ENCODE data around the gene RNU1-2.
"Not testable (repeated sequence)": the region's sequence is repeated elsewhere in the genome, so short reads cannot be mapped to it uniquely, and the experiment has no call there.

The RNU1-2 gene

DNA sequence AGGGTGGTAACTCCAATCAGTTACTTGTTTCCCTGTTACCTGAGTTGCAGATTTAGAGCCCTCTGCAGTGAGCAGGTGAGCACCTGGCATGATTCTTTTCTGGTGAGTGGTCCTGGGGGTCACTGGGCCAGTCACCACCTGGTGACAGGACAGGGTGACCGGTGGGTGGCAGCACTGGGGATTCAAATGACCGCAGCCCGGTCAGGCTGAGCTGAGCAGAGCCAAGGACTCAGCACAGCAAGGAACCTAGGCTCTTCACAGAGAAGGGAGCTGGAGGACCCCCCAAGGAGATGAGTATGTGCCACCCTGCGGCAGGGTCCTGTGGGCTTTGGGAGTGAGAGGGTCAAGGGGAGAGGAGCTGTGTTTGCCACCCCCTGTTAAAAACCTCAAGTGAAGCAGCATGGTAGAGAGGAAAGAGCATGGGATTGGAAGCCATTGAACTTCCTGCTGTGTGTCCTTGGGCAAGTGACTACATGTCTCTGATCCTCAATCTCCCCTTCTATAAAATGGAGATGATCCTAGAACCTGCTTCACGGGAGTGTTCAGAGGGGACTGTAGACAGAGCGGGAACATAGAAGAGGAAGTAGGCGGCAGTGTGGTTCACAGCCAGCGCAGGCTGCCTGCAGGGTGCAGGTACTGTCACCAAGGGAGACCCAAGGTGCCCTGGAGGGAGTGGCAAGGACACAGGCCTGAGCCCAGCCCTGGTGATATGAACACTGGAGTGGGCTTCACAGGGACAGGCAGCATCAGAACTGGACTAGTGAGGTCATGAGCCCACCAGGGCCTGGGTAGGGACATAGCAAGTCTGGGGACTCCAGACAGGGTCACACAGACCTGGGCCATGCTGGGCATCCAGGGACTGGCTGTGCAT is 16.3 kb downstream of the RNU1-2 start:
- not testable (repeated sequence) for DNase-seq

DNA sequence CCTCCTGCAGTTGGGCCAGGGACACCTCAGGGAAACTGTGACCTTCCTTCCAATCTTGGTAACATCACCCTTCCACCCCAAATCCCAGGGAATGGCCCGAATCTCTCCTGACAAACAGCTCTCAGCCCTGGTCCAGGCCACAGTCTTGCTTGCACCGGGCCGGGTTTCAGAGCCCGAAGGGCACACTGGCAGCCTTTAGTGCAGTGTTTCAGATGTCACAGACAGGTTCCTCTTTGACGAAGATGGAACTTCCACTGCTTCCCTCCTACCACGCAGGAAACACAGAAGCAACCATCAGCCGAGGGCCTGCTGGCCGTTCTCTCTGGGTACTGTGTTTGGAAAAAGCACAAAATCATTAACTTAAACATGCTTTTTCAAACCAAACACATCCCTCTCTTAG is 17.0 kb downstream of the RNU1-2 start:
- DNase-seq = not testable (repeated sequence)

DNA sequence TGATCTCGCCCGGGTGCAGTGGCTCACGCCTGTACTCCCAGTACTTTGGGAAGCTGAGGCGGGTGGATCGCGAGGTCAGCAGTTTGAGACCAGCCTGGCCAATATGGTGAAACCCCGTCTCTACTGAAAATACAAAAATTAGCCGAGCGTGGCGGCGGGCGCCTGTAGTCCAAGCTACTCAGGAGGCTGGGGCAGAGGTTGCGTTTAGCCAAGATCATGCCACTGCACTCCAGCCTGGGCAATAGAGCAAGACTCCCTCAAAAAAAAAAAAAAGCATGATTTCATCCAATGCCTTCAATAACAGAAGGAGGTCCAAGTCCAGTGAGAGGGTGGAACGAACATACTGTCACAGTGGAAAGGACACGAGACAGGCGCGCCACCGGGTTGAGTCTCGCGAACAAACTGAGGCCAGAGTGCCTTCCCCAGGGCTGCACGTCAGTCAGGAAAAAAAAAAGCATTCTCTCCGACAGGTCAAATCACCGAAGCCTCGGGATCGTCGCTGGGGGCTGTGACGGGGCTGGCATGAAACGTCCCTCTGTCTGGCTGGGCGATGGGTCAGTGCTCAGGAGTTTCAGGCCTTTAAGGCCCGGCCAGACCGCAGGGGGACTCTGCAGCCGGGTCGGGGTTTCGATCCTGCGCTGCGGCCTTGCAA is 17.5 kb downstream of the RNU1-2 start:
- no peak for DNase-seq

DNA sequence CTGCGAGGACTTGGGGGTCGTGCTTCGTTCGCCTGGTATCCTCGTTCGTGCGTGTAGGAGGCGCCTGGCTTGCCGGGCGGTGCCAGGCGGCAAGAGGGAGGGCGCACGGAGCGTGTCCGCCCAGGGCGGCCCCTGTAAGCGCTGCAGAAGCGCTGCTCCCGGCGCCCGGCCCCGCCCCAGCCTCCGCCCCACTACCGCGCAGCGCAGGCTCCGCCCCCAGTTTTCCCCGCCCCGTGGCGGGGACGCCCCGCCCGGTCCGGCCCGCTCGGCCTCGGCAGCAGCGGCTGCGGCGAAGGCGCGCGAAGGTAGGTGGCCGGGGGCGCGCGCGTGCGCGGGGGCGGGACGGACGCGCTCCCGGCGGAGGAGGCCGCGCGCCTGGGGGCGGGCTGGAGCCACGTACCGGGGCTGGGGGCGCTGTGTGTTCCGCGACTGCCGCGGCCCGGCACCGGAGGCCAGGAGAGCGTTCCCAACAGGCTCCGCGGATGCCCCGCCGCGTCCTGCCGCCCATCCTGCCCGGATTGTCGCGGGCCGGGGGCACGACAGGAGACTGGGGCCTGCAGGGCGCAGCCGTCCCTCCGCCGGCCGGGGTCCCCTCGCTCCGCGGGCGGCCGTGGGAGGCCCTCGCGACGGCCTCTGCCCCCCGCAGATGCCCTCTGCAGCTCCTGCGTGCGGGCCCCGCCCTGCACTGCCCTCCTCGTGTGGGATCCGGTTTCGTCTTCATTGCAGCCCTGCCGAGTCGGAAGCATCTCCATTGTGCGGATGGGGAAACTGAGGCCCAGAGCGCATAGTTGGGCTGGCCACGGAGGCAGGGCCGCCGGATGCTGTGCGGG is 18.3 kb downstream of the RNU1-2 start:
- DNase-seq = peak; percentile 94

DNA sequence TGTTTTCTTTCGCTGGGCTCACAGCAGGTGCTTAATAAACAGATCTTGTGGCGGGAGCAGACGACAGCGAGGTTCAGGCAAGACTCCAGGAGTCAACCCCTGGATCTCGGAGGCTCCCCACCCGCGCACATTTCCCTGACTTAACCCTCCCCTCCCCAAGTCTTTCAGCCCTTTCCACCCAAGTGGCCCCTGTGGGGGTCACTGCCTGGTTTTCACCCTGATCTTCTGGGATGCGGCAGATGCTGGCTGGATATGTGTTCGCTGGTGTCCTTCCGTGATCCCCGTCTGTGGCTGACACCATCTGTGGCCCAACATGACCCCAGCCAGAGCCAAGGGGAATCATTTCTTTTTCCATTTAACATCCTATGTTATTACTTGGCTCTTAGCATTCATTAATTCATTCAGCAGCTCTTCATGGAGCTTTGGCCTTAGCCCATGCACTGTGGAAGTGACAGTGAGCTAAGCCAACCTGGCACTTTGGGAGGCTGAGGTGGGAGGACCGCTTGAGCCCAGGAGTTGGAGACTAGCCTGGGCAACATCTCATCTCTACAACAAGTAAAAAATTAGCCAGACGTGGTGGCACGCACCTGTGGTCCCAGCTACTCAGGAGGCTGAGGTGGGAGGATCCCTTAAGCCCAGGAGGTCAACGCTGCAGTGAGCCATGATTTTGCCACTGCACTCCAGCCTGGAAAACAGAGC is 19.3 kb downstream of the RNU1-2 start:
- peak; percentile 29 for DNase-seq

DNA sequence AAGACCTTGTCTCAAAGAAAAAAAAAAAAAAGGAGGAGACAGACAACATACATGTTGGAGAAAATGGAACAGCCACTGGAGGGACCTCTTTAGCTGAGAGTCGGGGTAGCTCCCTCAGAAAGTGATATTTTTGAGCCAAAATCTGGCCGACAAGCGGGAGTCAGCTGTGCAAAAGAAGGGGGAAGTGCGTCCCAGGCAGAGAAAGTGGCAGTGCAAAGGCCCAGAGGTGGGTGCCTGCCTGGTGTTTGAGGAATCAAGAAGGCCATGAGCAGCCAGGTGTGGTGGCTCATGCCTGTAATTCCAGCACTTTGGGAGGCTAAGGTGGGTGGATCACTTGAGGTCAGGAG is 19.8 kb downstream of the RNU1-2 start:
- DNase-seq = peak; percentile 28

DNA sequence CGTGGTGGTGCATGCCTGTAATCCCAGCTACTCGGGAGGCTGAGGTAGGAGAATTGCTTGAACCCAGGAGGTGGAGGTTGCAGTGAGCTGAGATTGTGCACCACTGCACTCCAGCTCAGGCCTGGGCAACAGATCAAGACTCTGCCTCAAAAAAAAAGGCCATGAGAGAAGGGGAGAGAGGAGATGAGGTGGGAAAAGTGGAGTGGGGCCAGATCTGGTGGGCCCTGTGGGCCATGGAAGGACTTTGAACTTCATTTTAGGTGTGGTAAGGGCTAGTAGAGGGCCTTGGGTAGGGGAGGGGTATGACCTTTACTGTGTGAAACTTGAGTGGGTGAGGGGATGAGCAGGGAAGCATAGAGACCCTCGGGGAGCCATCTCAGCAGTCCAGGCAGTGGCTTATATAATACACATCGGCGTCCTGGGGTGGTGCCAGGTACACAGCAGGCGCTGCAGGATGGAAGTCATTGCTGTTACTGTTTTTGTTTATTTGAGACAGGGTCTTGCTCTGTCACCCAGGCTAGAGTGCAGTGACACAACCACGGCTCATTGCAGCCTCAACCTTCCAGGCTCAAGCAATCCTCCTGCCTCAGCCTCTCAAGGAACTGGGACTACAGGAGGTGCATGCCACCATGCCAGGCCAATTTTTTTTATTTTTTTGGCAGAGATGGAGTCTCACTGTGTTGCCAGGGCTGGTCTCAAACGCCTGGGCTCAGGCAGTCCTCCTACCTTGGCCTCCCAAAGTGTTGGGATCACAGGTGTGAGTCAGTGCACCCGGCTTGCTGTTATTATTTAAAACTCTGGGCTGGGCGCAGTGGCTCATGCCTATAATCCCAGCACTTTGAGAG is 20.5 kb downstream of the RNU1-2 start:
- not testable (repeated sequence) for DNase-seq

DNA sequence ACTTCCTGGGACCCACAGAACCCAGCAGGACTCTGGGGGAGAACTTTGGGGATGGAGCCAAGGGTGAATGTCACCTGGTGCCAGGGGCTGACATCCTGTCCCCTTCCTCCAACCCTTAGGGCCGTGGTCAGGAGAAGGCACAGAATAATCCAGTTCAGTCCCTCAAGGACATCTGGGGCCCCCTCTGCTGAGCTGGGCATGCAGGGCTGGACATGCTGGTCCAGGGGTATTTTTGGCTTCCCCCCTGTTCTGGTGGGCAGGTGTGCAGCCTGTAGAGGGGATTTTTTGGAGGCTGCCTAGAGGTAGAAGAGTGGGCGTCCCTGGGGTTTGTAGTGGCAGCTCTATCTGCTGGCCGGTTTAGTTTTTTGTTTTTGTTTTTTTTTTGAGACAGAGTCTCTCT is 22.6 kb downstream of the RNU1-2 start:
- DNase-seq = no peak

DNA sequence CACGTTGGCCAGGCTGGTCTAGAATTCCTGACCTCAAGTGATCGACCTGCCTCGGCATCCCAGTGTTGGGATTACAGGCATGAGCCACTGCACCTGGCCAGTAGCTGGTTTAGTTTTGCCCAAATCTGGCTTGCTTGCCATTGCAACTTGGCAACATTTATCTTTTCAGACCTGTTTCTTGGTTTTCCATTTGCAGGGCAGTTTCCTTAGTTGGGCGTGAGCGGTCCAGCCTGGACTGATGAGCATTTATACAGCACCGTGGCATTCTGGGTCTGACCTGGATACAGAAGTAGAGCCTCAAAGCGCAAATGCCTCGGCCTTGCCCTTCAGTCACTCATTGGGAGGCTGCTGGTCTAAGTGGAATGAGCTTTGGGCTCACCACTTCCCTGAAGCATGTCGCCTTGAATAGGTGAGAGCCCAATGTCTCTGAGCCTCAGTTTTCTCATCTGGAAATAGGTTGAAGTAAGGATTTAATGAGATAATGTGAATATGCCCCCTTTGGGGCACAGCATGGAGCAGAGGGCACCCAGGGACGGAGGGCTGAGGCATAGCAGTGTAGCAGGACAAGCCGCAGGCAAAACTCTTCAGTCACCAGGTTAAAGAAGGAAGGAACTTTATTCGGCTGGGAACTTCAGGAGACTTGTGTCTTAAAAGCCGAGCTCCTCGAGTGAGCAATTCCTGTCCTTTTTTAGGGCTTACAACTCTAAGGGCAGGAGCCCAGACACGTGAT is 23.3 kb downstream of the RNU1-2 start:
- DNase-seq = not testable (repeated sequence)

DNA sequence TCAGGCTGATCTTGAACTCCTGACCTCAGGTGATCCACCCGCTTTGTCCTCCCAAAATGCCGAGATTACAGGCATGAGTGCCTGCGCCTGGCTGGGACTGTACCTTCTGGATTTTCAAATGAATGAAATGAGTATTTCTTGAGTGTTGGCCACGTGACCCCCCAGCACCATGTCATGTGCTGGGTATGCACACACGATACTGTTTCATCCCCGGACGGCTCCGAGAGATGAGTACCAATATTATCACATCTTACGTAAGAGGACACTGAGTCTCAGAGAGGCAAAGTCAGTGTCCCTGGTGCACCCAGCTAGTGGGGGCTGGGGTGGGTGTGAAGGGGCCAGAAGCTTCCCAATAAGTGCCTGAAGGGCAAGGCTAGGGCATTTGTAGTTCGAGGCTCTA is 25.2 kb downstream of the RNU1-2 start:
- DNase-seq = no peak

DNA sequence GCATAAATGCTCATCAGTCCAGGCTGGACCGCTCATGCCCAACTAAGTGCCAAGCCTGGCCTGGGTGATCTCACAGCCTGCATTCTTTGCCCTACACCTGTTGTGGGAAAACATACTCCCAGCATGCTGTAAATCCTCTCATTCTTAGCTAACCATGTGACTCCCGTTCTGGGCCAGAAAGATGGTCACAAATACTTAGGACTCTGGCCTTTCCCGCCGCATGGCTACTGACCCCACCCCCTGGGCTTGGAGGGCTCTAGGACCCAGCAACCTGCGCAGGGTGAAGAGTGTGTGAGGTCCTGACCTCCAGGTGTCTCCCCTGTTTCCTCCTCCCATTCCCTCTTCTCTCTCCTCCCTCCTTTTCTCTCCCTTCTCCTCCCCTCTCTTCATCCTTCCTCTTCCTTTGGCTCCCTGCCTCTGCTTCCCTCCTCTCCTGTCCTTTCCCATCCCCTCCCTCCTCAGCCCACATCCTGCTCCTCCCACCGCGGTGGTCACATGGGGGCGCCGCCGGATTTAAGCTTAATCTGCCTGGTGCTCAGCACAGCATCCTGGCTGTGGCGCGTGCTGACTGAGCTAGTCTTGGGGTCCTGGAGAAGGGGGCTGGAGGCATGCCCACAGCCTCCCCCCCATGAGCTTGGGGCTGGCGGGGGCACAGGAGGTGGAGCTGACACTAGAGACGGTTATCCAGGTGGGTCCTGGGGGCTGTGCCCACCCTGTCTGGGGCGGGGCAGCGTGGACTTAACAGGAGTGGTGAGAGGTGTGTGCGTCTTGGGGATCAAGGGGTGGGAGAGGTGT is 25.8 kb downstream of the RNU1-2 start, which contains the start of gene CROCC:
TSS of gene CROCC (plus strand) at position 541 of the 795 bp plus-strand sequence. CDS start at position 629, 88 bp downstream.
- no peak for DNase-seq

DNA sequence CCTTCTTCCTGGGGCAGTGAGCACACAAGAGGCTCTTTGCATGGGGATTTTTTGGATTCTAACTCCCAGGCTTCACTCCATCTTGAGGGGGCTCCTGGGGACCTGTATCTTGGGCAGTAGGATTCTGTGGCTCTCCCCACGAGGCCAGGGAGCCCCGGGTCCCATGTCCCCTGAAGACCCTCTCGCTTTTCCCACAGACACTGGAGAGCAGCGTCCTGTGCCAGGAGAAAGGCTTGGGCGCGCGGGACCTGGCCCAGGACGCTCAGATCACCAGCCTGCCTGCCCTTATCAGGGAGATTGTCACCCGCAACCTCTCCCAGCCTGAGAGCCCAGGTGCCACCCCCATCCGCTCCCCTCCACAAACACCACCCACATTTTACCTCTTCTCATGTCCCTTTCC is 26.7 kb downstream of the RNU1-2 start:
- no peak for DNase-seq

DNA sequence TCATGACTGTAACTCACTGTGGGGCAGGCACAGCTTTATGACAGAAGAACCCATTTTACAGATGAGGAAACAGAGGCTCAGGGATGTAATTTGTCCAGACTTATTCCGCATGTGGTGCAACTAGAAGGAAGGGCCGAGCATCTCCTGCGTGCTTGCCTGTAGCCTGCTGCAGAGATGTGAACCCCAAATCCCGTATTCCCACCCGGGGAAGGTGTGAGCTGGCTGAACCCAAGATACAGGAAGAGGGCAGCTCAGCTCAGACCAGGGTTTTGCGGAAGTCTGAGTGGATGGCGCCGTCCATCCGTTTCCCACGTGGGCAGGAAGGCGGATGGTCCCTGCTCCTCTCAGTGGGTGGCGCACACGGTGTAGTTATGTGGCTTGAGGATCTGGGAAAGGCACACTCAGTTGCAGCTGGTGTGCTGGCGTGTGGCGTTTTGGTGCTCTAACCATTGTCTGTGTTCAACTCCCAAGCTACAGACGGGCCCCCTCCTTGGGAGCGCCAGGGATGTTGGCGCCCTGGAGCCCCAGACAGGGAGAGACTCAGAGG is 27.2 kb downstream of the RNU1-2 start:
- no peak for DNase-seq

DNA sequence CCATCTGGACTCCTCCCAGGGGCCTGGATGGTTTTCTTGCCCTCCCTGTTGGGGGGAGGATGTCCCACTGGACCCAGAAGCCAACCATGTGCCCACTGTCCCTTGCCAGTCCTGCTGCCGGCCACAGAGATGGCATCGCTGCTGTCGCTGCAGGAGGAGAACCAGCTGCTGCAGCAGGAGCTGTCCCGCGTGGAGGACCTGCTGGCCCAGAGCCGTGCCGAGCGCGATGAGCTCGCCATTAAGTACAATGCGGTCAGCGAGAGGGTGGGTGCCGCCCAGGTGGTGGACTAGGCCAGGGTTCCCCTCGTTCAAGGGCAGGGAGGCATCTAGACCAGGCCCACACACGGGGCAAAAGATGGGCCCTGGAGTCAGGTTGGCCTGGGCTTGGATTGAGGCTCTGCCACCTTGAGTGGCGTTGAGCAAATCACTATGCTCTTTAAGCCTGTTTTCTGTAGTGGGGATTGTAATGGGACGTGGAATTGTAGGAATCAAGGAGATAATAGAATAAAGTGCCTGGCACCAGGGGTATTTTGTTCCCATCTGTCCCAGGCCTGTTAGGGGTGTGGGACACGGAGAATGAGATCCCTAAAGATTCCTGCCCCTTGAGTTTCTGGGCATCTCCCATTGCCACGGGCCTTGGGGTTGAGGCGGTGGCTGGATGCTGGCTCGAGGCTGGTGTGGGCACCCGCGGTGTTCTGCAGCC is 28.6 kb downstream of the RNU1-2 start:
- DNase-seq = no peak

DNA sequence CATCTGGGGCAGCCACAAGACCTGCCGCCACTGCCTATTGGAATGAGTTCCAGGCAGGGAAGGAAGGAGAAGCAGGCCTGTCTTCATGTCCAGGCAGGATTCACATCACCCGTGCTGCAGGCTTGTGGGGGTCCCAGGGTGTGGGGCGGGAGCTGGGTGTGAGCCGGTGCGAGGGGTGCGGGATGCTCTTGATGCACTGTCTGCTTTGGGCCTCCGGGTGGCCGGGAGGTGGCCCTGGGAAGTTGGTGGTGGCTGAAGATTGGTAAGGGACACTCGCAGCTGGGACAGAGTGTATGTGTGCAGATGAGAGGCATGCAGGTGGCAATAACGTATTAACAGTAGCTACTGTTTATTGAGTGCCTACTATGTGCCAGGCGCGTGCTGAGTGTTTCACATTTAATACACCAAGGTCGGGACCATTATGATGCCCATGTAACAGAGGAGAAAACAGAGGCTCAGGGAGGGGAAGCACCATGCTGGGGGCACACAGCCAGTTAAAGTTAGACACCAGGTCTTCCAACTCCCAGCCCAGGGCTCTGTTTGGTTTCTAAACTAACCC is 29.2 kb downstream of the RNU1-2 start:
- no peak for DNase-seq

DNA sequence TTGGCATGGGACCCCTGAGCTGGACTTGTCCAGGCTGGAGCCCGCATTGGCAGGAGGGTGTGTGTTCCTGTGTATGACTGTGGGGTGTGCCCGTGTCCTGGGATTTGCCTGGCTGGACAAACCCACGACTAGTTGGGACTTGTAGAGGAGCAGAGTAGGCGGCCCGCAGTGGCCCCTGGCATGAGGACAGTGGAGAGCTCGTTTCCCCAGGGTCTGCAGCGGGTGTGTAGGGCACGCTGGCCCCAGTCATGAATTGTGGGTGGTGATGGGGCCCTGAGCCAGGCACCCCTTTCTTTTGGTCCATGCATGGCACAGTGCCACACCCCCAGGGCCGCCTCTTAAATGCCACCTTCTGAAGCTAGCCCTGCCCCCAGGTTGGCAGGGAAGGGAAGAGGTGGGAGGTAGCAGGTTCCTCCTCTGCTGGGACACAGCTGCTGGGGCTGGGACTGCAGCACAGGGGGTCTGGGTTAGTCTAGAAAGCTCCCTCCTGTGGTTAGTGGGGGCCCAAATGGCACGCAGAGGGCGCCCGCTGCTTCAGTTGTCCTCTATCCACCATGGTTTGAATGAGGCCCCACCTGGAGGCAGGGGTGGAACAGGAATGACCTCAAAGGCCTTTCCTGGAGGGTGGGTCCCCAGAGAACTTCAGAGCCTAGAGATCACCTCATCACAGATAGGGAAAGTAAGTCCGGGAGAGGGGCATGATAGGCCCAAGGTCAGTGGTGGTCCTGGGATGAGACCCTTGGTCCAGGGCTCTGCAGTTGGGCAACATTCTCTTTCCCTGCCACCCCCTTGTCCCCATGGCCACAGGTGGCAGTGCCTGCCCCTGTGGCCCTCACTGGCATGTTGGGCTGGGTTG is 30.1 kb downstream of the RNU1-2 start:
- DNase-seq = no peak

DNA sequence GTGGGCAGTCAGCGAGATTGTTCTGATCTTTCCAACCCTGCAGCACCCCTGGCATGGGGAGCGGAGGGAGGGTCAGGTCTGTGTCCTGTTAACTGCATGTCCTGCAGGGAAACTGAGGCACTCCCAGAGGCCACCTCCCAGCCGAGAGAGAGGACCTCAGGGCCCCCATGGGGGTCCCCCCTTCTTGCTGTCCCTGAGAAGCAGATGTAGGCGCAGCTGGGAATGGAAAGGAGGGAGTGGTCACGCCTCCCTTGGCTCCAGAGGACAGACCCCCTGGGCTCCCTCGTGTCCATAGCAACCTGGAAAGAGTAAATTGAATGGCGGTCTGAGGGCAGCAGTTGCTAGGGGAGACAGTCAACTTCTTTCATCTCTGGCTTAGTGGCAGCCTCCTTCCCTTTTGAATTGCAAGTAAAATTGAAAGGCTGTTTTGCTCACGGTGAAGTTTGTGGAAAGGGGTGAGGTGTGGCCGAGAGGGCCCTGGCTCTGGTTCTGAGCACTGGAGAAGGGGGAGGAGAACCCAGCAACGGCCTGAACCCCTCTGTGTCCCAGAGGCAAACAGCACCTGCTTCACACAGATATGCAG is 30.8 kb downstream of the RNU1-2 start:
- no peak for DNase-seq

DNA sequence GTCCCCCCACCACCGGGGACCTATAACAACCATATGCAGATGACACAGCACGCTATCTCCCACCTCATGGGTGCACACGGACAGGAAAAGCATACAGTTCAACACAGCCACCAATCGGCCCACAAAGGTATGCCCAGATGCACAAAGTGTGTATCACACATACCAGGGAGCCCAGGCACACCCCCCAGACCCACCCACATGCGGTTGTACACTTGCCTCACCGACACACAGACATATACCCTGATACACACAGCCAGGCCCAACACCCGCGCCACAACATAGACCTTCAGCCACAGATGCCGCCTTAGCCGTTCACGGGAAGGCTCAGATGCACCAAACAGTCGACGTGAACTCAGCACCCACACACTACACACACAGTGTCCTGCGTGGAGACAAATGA is 31.5 kb downstream of the RNU1-2 start:
- DNase-seq = no peak
